Fibroblast of mammary gland (primary cell): ENCODE measurements around the gene CACNB2.
"Not testable (repeated sequence)": the region's sequence is repeated elsewhere in the genome, so short reads cannot be mapped to it uniquely, and the experiment has no call there.

Experiments used
- DNase-seq: peaks from one replicate; pipeline ENCODE4 v3.0.0-alpha.2; 2010; ENCODE audit warnings: low read depth
- H3K4me3 ChIP-seq: 2 replicates; pipeline ENCODE4 v1.5.1; 2011; ENCODE audit warnings: low read depth, mild to moderate bottlenecking, low read length, moderate library complexity; ENCODE audit not compliant: control insufficient read depth
- CTCF ChIP-seq: conservative IDR thresholded peaks from 2 replicates; pipeline ENCODE4 v1.5.1; 2011; ENCODE audit warnings: low read depth, low read length, inconsistent platforms; ENCODE audit not compliant: control insufficient read depth, insufficient read depth

CACNB2 gene

GRCh38 chr10:18567343-18567856 lies 427.2 kb downstream of the CACNB2 start:
- no peak overlapping the region for H3K4me3 ChIP-seq
- no peak for TF ChIP-seq CTCF
- DNase-seq = no peak

- DNase-seq, H3K4me3 ChIP-seq: not testable (repeated sequence)
Measured at GRCh38 chr10:18570386-18570785, 430.2 kb downstream of the CACNB2 start.

- no peak overlapping the region for H3K4me3 ChIP-seq
- TF ChIP-seq CTCF = no peak
- DNase-seq = no peak
Measured at GRCh38 chr10:18571076-18571475, 430.9 kb downstream of the CACNB2 start.

GRCh38 chr10:18571780-18572179 lies 431.6 kb downstream of the CACNB2 start:
- TF ChIP-seq CTCF = no peak
- no peak overlapping the region for H3K4me3 ChIP-seq
- DNase-seq = no peak

GRCh38 chr10:18572959-18573561 lies 432.8 kb downstream of the CACNB2 start:
- no peak for DNase-seq
- no peak for TF ChIP-seq CTCF

GRCh38 chr10:18576586-18576985 lies 436.4 kb downstream of the CACNB2 start:
- TF ChIP-seq CTCF = no peak
- DNase-seq = no peak
- H3K4me3 ChIP-seq = no peak overlapping the region

More at GRCh38 chr10:18572959-18573561, 432.8 kb downstream of the CACNB2 start:
- H3K4me3 ChIP-seq = no peak overlapping the region

- TF ChIP-seq CTCF = no peak
- DNase-seq = no peak
Measured at GRCh38 chr10:18577823-18578685, 437.8 kb downstream of the CACNB2 start.

More at GRCh38 chr10:18577823-18578685, 437.8 kb downstream of the CACNB2 start:
- no peak overlapping the region for H3K4me3 ChIP-seq
